HepG2 (cell line): ENCODE results near the gene CTNNA3.

Source experiments
- AGO2 ChIP-seq: fragments of 200-400 bp; formaldehyde crosslinking; optimal IDR thresholded peaks from 2 replicates; pipeline ENCODE3; 2017; ENCODE audit warnings: mild to moderate bottlenecking, low read depth, low read length, moderate library complexity
- EP300 ChIP-seq, 3 experiments: sonication (generic) in 1 of 3; formaldehyde crosslinking in 1 of 3; IDR thresholded peaks; 2 replicates each; pipeline versions ENCODE4 v1.5.1 to v1.6.1; 2011 to 2020; ENCODE audit warnings: low read depth in 2 of 3, low read length in 2 of 3, borderline replicate concordance in 1 of 3, improper control_type of control experiment in 1 of 3, mild to moderate bottlenecking in 1 of 3, missing genetic modification reagents in 1 of 3, moderate library complexity in 1 of 3
- FOXK2 ChIP-seq: fragments of 450-650 bp; IDR thresholded peaks from 2 replicates; pipeline ENCODE4 v1.6.1; 2016
- MXD3 ChIP-seq: IDR thresholded peaks from 2 replicates; pipeline ENCODE4 v1.6.1; 2016; ENCODE audit warnings: mild to moderate bottlenecking, missing biosample characterization, missing genetic modification reagents
- MYNN ChIP-seq: sonication (generic); formaldehyde crosslinking; IDR thresholded peaks from 2 replicates; pipeline ENCODE4 v1.4.0; 2020; ENCODE audit warnings: mild to moderate bottlenecking, low read depth, missing genetic modification reagents
- POLR2A ChIP-seq, 2 experiments: IDR thresholded peaks; 2 replicates each; pipeline ENCODE4 v1.6.1; 2011; ENCODE audit warnings: low read depth in 2 of 2, low read length in 2 of 2, mild to moderate bottlenecking in 1 of 2, moderate library complexity in 1 of 2; ENCODE audit not compliant: insufficient read depth in 1 of 2
- RAD51 ChIP-seq: fragments of 450-650 bp; IDR thresholded peaks from 2 replicates; pipeline ENCODE4 v1.6.1; 2016; ENCODE audit warnings: borderline replicate concordance
- SALL2 ChIP-seq: sonication (generic); formaldehyde crosslinking; IDR thresholded peaks from 2 replicates; pipeline ENCODE4 v1.8.1; 2023; ENCODE audit warnings: mild to moderate bottlenecking, missing genetic modification reagents, inconsistent platforms
- ZNF138 ChIP-seq: sonication (generic); formaldehyde crosslinking; IDR thresholded peaks from 2 replicates; pipeline ENCODE4 v1.5.0; 2020; ENCODE audit warnings: mild to moderate bottlenecking, low read depth, missing genetic modification reagents
- ZNF546 ChIP-seq: sonication (generic); formaldehyde crosslinking; conservative IDR thresholded peaks from 2 replicates; pipeline ENCODE4 v1.8.1; 2023; ENCODE audit warnings: mild to moderate bottlenecking, missing genetic modification reagents
- TF ChIP-seq, protein P1 (sequence below), 2 experiments: IDR thresholded peaks; 2 replicates each; pipeline ENCODE4 v1.6.1; 2011 to 2012; ENCODE audit warnings: low read length in 2 of 2, borderline replicate concordance in 1 of 2, low read depth in 1 of 2, mild to moderate bottlenecking in 1 of 2, moderate library complexity in 1 of 2
- TF ChIP-seq, protein P2 (sequence below): sonication (generic); formaldehyde crosslinking; IDR thresholded peaks from 2 replicates; pipeline ENCODE4 v1.5.0; 2020; ENCODE audit warnings: mild to moderate bottlenecking, missing genetic modification reagents, moderate library complexity
- TF ChIP-seq, protein P3 (sequence below): sonication (generic); formaldehyde crosslinking; IDR thresholded peaks from 2 replicates; pipeline ENCODE4 v1.4.0; 2020; ENCODE audit warnings: missing genetic modification reagents, borderline replicate concordance

DNA sequence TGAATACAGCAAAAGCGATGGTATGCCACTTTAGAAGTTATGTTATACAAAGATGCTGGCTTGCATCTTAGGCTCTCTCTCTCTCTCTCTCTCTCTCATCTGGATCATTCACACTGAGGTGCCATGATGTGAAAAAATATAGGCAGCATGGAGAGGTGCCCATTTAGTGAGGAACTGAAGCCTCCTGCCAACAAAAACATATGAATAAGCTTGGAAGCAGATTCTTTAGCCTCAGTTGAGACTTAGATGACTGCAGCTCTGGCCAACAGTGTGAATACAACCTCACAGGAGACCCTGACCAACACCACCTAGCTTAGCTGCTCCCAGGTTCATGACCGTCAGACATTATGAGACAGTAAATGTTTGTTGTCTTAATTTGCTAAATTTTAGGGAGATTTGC lies 1330.3 kb downstream of the CTNNA3 start:
- no peak for TF ChIP-seq ZNF138 (CRISPR knock-in tag)
- TF ChIP-seq ZNF546 (CRISPR knock-in tag) = no peak
- no peak for TF ChIP-seq AGO2
- no peak for TF ChIP-seq MYNN
- TF ChIP-seq EP300 (IDR thresholded peaks at IDR 0.05; ENCODE audit: low read depth in 2 of 2, low read length in 2 of 2) = no peak
- TF ChIP-seq EP300 (CRISPR knock-in tag; IDR thresholded peaks at IDR 0.05; ENCODE audit: borderline replicate concordance) = no peak
- no peak for TF ChIP-seq MXD3 (CRISPR knock-in tag)
- no peak for TF ChIP-seq POLR2A (IDR thresholded peaks at IDR 0.05; ENCODE audit: insufficient read depth in 1 of 2, low read depth in 2 of 2, low read length in 2 of 2)
- TF ChIP-seq, protein P1, sequence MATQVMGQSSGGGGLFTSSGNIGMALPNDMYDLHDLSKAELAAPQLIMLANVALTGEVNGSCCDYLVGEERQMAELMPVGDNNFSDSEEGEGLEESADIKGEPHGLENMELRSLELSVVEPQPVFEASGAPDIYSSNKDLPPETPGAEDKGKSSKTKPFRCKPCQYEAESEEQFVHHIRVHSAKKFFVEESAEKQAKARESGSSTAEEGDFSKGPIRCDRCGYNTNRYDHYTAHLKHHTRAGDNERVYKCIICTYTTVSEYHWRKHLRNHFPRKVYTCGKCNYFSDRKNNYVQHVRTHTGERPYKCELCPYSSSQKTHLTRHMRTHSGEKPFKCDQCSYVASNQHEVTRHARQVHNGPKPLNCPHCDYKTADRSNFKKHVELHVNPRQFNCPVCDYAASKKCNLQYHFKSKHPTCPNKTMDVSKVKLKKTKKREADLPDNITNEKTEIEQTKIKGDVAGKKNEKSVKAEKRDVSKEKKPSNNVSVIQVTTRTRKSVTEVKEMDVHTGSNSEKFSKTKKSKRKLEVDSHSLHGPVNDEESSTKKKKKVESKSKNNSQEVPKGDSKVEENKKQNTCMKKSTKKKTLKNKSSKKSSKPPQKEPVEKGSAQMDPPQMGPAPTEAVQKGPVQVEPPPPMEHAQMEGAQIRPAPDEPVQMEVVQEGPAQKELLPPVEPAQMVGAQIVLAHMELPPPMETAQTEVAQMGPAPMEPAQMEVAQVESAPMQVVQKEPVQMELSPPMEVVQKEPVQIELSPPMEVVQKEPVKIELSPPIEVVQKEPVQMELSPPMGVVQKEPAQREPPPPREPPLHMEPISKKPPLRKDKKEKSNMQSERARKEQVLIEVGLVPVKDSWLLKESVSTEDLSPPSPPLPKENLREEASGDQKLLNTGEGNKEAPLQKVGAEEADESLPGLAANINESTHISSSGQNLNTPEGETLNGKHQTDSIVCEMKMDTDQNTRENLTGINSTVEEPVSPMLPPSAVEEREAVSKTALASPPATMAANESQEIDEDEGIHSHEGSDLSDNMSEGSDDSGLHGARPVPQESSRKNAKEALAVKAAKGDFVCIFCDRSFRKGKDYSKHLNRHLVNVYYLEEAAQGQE (IDR thresholded peaks at IDR 0.05; ENCODE audit: borderline replicate concordance in 1 of 2, low read depth in 1 of 2, low read length in 2 of 2) = no peak
- TF ChIP-seq, protein P2, sequence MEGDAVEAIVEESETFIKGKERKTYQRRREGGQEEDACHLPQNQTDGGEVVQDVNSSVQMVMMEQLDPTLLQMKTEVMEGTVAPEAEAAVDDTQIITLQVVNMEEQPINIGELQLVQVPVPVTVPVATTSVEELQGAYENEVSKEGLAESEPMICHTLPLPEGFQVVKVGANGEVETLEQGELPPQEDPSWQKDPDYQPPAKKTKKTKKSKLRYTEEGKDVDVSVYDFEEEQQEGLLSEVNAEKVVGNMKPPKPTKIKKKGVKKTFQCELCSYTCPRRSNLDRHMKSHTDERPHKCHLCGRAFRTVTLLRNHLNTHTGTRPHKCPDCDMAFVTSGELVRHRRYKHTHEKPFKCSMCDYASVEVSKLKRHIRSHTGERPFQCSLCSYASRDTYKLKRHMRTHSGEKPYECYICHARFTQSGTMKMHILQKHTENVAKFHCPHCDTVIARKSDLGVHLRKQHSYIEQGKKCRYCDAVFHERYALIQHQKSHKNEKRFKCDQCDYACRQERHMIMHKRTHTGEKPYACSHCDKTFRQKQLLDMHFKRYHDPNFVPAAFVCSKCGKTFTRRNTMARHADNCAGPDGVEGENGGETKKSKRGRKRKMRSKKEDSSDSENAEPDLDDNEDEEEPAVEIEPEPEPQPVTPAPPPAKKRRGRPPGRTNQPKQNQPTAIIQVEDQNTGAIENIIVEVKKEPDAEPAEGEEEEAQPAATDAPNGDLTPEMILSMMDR (CRISPR knock-in tag) = no peak
- TF ChIP-seq, protein P3, sequence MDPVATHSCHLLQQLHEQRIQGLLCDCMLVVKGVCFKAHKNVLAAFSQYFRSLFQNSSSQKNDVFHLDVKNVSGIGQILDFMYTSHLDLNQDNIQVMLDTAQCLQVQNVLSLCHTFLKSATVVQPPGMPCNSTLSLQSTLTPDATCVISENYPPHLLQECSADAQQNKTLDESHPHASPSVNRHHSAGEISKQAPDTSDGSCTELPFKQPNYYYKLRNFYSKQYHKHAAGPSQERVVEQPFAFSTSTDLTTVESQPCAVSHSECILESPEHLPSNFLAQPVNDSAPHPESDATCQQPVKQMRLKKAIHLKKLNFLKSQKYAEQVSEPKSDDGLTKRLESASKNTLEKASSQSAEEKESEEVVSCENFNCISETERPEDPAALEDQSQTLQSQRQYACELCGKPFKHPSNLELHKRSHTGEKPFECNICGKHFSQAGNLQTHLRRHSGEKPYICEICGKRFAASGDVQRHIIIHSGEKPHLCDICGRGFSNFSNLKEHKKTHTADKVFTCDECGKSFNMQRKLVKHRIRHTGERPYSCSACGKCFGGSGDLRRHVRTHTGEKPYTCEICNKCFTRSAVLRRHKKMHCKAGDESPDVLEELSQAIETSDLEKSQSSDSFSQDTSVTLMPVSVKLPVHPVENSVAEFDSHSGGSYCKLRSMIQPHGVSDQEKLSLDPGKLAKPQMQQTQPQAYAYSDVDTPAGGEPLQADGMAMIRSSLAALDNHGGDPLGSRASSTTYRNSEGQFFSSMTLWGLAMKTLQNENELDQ (CRISPR knock-in tag) = no peak
- TF ChIP-seq SALL2 = no peak
- TF ChIP-seq RAD51 = no peak
- no peak for TF ChIP-seq FOXK2
